ENCODE data around the gene ZNF160.
"Not testable (repeated sequence)": the region's sequence is repeated elsewhere in the genome, so short reads cannot be mapped to it uniquely, and the experiment has no call there.

The ZNF160 gene

DNA sequence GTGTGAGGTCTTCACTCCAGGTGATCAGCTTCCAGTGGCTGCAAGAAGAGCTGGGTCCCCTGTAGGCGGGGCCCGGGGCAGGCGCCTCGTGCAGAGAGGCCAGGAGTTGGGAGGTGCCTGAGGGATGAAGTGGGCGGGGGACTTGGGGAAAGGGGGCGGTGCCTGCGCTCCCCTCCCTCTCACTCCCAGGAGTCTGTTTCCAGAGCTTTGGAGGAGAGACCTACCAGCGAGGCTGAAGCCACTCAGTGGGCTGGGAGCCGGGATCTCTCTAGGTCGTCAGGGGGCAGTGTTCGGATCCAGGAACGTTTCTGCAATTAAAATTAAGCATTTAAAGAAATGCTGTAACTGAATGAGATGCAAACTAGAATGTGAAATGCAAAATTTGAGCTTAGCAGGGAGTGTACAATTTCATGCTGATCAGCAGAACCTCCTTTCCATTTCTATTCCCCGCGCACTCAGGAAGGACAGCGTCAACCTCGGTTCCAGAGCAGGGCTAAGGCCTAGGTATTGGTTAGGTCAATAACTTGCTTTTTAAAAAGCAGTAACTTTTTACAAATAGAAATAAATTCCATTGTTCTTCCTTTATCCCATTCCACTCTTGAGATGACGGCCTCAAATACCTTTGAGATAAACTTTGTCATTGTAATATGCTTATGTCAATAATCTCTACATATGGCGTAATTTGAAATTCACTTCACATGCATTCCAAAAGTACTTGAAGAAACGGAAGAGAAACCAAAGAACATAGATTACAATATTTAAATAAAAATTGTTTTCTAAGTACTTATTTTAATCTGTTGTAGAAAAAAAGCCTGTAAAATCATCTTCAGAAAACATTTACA, 11.6 kb downstream of the ZNF160 start:
- no peak for DNase-seq

DNA sequence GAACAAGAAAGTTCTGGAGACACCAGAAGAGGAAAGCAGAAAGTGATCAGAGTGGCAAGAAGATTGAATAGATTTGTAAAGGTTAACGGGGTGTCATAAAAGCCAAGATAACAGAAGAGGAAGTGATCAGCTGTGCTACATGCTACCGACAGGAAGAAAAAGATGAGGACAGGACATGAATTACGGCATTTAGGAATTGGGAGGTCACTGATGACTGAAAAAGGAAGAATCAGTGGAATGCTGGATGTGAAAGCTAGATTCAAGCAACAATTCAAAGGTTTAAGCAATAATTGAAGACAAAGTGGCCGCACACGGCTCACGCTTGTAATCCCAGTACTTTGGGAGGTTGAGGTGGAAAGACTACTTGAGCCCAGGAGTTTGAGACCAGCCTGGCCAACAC, 15.1 kb downstream of the ZNF160 start:
- no peak for DNase-seq

- DNase-seq = no peak
Measured at GRCh38 chr19:53086949-53087348, 16.3 kb downstream of the ZNF160 start.

DNA sequence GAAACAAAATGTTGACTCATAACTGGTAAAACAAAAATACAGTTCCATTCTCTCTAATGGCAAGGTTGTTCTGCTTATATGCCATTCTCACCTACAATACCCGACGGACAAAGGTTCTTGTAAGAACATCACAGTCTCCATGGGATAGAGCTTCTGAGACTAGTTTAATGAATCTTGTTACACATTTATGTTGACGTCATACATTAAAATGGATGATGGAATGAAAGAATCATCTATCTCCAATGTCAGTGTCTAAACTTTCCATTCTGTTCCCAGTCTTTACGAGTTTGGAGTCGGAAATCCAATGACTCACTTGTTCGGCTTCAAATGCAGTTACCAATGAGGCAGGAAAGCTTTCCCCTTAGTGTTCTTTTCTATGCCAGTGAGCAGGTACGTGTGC, 17.7 kb downstream of the ZNF160 start:
- DNase-seq = no peak

- DNase-seq = no peak
Measured at GRCh38 chr19:53082929-53083328, 20.3 kb downstream of the ZNF160 start.

GRCh38 chr19:53079313-53079924, 23.8 kb downstream of the ZNF160 start:
- no peak for DNase-seq

DNA sequence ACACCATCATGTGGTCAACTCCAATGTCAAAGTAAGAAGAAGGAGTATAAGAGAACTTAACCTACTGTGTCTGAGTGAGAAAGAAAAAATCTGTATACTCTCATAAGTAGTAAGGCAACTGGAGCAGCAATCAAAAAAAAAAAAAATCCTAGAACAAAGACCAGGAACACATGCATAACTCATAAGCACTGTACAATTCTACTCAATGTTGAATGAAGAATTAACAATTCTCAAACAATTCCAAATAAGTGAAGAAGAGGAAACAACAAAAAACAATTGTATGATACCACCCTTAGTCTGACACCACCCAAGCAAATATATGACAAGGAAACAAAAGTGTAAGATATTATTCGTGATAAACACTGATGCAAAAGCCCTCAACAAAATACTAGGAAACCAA, 24.6 kb downstream of the ZNF160 start:
- DNase-seq = no peak

DNA sequence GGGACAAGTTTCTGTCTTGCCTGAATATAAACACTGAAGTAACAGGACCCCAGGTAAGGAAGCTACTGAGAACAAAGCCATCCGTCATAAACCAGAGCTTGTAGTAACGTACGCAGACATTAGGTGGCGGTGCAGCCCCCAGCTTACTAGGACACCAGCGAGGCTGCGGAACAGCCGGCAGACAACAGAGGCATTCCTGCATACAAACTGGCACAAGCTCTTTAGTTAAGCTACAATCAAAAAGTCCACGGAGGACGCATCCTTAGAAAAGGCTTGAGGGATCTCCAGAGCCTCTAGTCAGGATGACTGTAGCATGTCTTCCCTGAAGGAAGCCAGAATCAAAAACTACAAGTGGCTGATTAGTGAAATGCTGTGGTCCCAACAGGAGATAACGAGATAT, 26.2 kb downstream of the ZNF160 start:
- no peak for DNase-seq

DNA sequence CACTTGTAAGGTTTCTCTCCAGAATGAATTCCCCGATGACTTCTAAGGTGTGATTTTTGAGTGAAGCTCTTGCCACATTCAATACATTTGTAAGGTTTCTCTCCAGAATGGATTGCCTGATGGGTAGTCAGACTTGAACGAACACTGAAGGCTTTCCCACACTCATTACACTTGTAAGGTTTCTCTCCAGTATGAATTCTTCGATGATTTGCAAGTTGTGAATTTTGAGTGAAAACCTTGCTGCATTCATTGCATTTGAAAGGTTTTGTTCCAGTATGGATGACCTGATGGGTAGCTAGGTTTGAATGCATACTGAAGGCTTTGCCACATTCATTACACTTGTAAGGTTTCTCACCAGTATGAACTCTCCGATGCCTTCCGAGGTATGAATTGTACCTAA, 34.4 kb downstream of the ZNF160 start:
- DNase-seq = no peak

GRCh38 chr19:53068199-53068598, 35.0 kb downstream of the ZNF160 start:
- DNase-seq = no peak

DNA sequence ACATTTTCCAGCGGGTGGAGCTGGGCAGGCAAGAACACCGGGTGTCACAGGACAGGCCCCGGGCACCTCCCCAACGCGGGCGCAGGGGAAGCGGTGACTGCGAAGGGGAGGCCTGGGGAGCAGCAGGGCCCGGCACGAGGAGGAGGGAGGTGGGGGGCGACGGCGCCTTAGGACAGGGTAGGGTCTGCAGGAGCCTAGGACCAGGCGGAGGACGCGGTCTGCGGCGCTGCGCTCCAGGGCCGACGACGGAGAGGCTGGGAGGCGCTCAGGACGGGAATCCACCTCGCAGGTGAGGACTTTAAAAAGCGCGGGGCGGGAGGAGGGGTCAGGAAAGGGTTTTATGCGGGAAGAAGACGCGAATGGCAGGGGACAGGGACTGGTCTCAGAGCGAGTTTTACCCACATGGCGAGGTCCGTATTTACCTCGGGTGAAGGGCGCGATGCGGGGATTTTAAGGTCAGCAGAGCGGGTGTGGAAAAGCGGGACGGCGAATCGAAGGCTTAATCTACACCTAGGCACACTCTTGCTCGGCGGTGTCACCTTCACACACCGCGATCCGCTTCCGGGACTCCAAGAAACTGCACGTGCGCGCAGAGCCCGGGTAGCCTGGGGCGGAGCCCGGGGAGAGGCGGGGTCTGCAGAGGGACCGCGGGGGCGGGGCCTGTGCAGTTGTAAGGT, 45.2 kb downstream of the ZNF160 start:
- DNase-seq = no peak

- no peak for DNase-seq
Measured at GRCh38 chr19:53055117-53055516, 48.1 kb downstream of the ZNF160 start.

DNA sequence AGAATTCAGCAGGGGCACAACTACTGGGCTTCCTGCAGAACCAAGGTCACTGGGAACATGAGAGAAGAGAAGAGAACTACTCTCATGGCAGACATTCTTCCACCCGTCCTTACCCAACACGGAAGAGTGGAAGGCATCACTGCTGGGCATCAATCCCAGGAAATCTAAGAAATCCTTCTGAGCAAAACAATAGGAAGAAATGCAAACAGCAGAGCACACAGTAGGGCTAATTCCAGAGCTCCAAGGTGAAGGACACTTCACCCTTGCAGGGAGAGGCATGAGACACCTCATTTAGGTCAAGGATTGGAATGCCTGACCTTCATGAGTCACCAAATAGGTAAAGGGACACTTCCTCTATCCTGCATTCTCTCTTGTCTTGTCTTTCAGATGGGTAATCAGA, 55.8 kb downstream of the ZNF160 start:
- DNase-seq = no peak

GRCh38 chr19:53045536-53045935, 57.7 kb downstream of the ZNF160 start:
- DNase-seq = no peak

- no peak for DNase-seq
Measured at GRCh38 chr19:53041366-53041765, 61.9 kb downstream of the ZNF160 start.

GRCh38 chr19:53037101-53038097, 65.8 kb downstream of the ZNF160 start:
- DNase-seq = no peak

GRCh38 chr19:53034948-53035675, 68.1 kb downstream of the ZNF160 start:
- DNase-seq = no peak

- no peak for DNase-seq
Measured at GRCh38 chr19:53034054-53034453, 69.2 kb downstream of the ZNF160 start.

GRCh38 chr19:53028306-53028705, 74.9 kb downstream of the ZNF160 start:
- not testable (repeated sequence) for DNase-seq

- DNase-seq = no peak
Measured at GRCh38 chr19:53019684-53020083, 83.5 kb downstream of the ZNF160 start.

Measured in NCI-H2081 (cell line).